Astrocyte of the cerebellum (primary cell): ENCODE data around the gene KATNIP.

Source experiments
- DNase-seq: peaks from one replicate; pipeline ENCODE4 v3.0.0-alpha.2; 2011; ENCODE audit warnings: low read depth
- H3K4me3 ChIP-seq: 2 replicates; pipeline ENCODE4 v1.5.1; 2011; ENCODE audit warnings: mild to moderate bottlenecking, low read depth, low read length, moderate library complexity
- in situ Hi-C: cut with HindIII; loops from 2 replicates; pipeline ENCODE4 v1.10.0; 2017; ENCODE audit warnings: low sequenced_read_pairs
- TF ChIP-seq, protein P1 (sequence below): IDR thresholded peaks from 2 replicates; pipeline ENCODE4 v1.5.1; 2012; ENCODE audit warnings: low read length, low read depth, moderate library complexity, mild to moderate bottlenecking; ENCODE audit errors: missing control alignments

The KATNIP gene

DNA sequence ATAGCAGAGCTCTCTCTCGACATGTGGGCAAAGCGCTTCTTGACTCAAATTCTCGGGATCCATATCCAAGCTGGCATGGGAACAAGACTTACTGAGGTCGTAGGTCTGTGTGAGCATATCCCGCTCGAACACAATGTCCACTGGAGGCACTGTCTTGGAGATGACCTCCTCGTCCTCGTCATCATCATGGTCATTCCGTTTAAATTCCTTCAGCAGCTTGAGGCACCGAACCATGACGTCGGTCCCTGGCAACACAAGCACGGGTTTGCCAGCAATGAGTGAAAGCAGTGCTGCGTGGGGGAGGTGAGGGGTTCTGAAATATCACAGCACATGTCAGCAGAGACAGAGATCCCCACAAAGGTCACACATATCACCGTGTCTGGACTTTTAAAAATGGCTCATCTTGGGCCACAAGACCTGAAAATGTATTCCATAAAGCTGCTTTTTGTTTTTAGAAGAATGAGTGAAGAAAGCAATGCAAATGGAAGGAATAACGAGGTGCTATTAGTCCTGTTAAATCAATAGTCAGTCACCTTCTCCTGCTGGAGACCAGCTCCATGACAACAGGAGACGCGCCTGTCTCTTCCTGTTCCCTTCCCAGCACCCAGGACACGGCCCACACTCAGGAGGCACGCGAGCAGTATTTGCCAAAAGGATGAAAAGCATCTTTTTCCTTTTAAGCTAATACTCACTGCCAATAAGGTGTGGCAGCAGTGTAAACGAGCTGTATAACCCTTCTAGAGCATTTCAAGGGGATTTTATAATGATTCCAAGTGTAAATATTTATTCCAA, 38.1 kb upstream of the KATNIP start:
- TF ChIP-seq, protein P1, sequence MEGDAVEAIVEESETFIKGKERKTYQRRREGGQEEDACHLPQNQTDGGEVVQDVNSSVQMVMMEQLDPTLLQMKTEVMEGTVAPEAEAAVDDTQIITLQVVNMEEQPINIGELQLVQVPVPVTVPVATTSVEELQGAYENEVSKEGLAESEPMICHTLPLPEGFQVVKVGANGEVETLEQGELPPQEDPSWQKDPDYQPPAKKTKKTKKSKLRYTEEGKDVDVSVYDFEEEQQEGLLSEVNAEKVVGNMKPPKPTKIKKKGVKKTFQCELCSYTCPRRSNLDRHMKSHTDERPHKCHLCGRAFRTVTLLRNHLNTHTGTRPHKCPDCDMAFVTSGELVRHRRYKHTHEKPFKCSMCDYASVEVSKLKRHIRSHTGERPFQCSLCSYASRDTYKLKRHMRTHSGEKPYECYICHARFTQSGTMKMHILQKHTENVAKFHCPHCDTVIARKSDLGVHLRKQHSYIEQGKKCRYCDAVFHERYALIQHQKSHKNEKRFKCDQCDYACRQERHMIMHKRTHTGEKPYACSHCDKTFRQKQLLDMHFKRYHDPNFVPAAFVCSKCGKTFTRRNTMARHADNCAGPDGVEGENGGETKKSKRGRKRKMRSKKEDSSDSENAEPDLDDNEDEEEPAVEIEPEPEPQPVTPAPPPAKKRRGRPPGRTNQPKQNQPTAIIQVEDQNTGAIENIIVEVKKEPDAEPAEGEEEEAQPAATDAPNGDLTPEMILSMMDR: no peak
- DNase-seq: no peak
- in situ Hi-C loops: no loop called here
- no peak overlapping the region for H3K4me3 ChIP-seq

GRCh38 chr16:27514806-27515205, 35.1 kb upstream of the KATNIP start:
- H3K4me3 ChIP-seq: no peak overlapping the region
- no peak for DNase-seq
- TF ChIP-seq, protein P1: no peak
- in situ Hi-C loops: no loop called here

GRCh38 chr16:27515874-27516353, 34.0 kb upstream of the KATNIP start:
- no peak overlapping the region for H3K4me3 ChIP-seq
- in situ Hi-C loops: no loop called here
- TF ChIP-seq, protein P1: peak; percentile 72
- DNase-seq: no peak

DNA sequence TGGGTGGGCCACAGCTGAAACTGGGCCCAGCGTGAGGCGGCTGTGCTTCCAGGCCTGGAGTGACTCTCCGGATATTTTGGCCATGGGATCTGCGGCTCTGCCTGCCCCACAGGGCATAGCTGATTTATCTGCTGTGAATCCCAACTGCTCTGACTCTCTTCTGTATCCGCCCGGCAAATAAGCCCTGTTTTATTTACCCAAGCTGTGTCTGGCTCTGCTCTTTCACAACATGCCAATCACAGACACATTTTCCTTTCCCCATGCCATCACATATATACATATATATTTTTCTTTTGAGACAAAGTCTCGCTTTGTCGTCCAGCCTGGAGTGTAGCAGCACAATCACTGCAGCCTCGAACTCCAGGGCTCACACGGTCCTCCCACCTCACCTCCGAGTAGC, 33.6 kb upstream of the KATNIP start:
- in situ Hi-C loops: no loop called here

DNA sequence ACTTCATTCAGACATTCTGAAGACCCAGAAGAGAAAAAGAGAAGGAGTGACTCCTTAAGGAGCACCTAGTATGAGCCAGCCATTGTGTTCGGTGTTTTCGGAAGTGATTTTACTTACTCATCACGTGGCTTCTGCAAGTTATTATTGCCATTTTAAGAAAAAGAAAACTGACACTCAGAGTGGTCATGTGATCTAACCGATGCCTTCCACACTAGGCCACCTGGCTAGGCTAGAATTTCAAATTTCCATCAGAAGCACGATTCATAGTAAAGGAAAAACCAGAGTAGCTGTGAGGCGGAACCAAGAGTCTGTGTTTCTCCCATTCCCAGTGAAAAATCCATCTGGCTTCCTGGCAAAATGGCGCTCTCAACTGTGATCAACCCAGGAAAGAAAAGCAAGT, 32.3 kb upstream of the KATNIP start:
- DNase-seq: no peak
- no peak overlapping the region for H3K4me3 ChIP-seq
- TF ChIP-seq, protein P1: no peak
- in situ Hi-C loops: no loop called here

More for the DNA sequence above, 33.6 kb upstream of the KATNIP start:
- TF ChIP-seq, protein P1: no peak
- H3K4me3 ChIP-seq: no peak overlapping the region
- no peak for DNase-seq

DNA sequence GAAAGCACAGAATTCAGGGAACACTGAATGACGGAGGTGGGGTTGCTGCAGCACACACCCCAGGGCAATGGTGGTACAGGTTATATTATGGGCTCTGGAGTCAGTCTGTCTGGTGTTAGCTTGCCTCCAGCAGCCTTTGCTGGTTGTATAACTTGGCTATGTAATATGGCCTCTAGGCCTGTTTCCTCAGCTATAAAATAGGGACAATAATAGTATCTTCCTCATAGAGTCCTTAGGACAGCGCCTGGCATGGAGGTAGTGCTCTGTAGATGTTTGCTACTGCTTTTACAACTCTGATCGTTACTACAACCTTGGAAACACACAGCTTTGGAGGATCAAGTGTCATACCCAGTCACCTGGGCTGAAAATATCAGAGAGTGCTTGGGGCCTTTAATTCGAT, 31.7 kb upstream of the KATNIP start:
- in situ Hi-C loops: no loop called here
- TF ChIP-seq, protein P1: no peak
- no peak for DNase-seq
- H3K4me3 ChIP-seq: no peak overlapping the region
